ENCODE data around the gene SMYD3.

- TF ChIP-seq POLR2A (IDR thresholded peaks at IDR 0.05; ENCODE audit: low read length) (no peak), GATA1 (IDR thresholded peaks at IDR 0.05; ENCODE audit: low read depth, low read length) (no peak)
Measured at GRCh38 chr1:246200738-246201137, 306.3 kb downstream of the SMYD3 start.
